ENCODE data around the gene KCNH2. TPM values are rescaled to one million over a fixed set of nuclear protein-coding genes. Genes with fewer than 3 reads are reported as not detected.

Gene KCNH2
- total and polyA plus RNA-seq, 11 donors = 58.1 to 185 (median 104) TPM

- Histone ChIP-seq H3K27ac (peak overlapping the region in 6 of 12 donors; percentile 26 to 90 (median 66)), H3K36me3 (no peaks in the 10 kb centered on the region), H3K27me3 (peaks cover 0 to 57% (median 5%) of the 10 kb centered on the region in 9 donors), H3K4me1 (peaks cover 0 to 96% (median 36%) of the 10 kb centered on the region in 12 donors), H3K4me3 (no peak overlapping the region), H3K9me3 (no peaks in the 10 kb centered on the region)
- intact Hi-C loops (cut with DNase I) = loop anchor here in 4 of 10 donors (5.0 to 10.0 kb wide), 2 partner anchors 54 to 57 kb away; no protein-coding TSS in a partner anchor
- TF ChIP-seq POLR2A (IDR thresholded peaks at IDR 0.05) (no peak), CTCF (IDR thresholded peaks at IDR 0.05) (no peak)
- ATAC-seq (no peak), DNase-seq (peak in 1 of 5 donors; percentile 42)
- 67 to 85% (median 78%) methylated on average over 3 of the region's 3 CpGs for WGBS, 4 donors
Measured at GRCh38 chr7:150959081-150959480, 19.0 kb downstream of the KCNH2 start.

GRCh38 chr7:150958597-150958996 lies 19.5 kb downstream of the KCNH2 start:
- no peaks in the 10 kb centered on the region for H3K36me3 ChIP-seq
- intact Hi-C loops (cut with DNase I) = loop anchor here in 4 of 10 donors (5.0 to 10.0 kb wide), 2 partner anchors 54 to 56 kb away; no protein-coding TSS in a partner anchor
- peak in 2 of 5 donors; percentile 34 to 51 for DNase-seq
- TF ChIP-seq POLR2A (IDR thresholded peaks at IDR 0.05) (no peak), CTCF (IDR thresholded peaks at IDR 0.05) (no peak)
- H3K27ac ChIP-seq = peak overlapping the region in 6 of 12 donors; percentile 26 to 90 (median 66)
- H3K9me3 ChIP-seq = no peaks in the 10 kb centered on the region
- no peak overlapping the region for H3K4me3 ChIP-seq
- WGBS, 4 donors = 44 to 55% (median 48%) methylated on average over 13 of the region's 13 CpGs
- ATAC-seq = no peak
- peaks cover 0 to 96% (median 34%) of the 10 kb centered on the region in 12 donors for H3K4me1 ChIP-seq
- peaks cover 0 to 57% (median 5%) of the 10 kb centered on the region in 9 donors for H3K27me3 ChIP-seq

- H3K27me3 ChIP-seq = peaks cover 0 to 57% (median 5%) of the 10 kb centered on the region in 9 donors
- H3K4me1 ChIP-seq = peaks cover 0 to 96% (median 31%) of the 10 kb centered on the region in 12 donors
- no peaks in the 10 kb centered on the region for H3K36me3 ChIP-seq
- no peak overlapping the region for H3K4me3 ChIP-seq
- intact Hi-C loops (cut with DNase I) = loop anchor here in 4 of 10 donors (5.0 to 10.0 kb wide), 2 partner anchors 53 to 56 kb away; no protein-coding TSS in a partner anchor
- no peaks in the 10 kb centered on the region for H3K9me3 ChIP-seq
- ATAC-seq (no peak), DNase-seq (peak in 1 of 5 donors; percentile 57)
- peak overlapping the region in 6 of 12 donors; percentile 26 to 92 (median 82) for H3K27ac ChIP-seq
- 27 to 56% (median 41%) methylated on average over 4 to 74 of the region's 74 CpGs for WGBS, 4 donors
- no peak for TF ChIP-seq CTCF (IDR thresholded peaks at IDR 0.05)
- TF ChIP-seq POLR2A (IDR thresholded peaks at IDR 0.05) = no peak
Measured at GRCh38 chr7:150958062-150958552, 20.0 kb downstream of the KCNH2 start.

- WGBS, 4 donors = 65 to 71% (median 68%) methylated on average over 26 of the region's 26 CpGs
- ATAC-seq (no peak), DNase-seq (peak in 2 of 5 donors; percentile 29 to 57)
- H3K27me3 ChIP-seq = peaks cover 0 to 51% (median 5%) of the 10 kb centered on the region in 9 donors
- intact Hi-C loops (cut with DNase I) = loop anchor here in 4 of 10 donors (5.0 to 10.0 kb wide), 2 partner anchors 53 to 55 kb away; no protein-coding TSS in a partner anchor
- H3K4me3 ChIP-seq = no peak overlapping the region
- TF ChIP-seq CTCF (IDR thresholded peaks at IDR 0.05) (no peak), POLR2A (IDR thresholded peaks at IDR 0.05) (no peak)
- no peaks in the 10 kb centered on the region for H3K9me3 ChIP-seq
- peak overlapping the region in 10 of 12 donors; percentile 43 to 92 (median 82) for H3K27ac ChIP-seq
- H3K36me3 ChIP-seq = no peaks in the 10 kb centered on the region
- peaks cover 0 to 95% (median 28%) of the 10 kb centered on the region in 12 donors for H3K4me1 ChIP-seq
Measured at GRCh38 chr7:150957133-150958020, 20.7 kb downstream of the KCNH2 start.
